GM18517 (cell line): ENCODE measurements around the gene RTL10.
A peak's percentile ranks its signal among the peaks of the same experiment; 100 is the strongest.

ENCODE experiments used
- ATAC-seq: cut with Tn5 transposase; IDR thresholded peaks from one replicate; pipeline ENCODE4 v1.9.1; 2021; ENCODE audit warnings: mild to moderate bottlenecking, moderate library complexity; ENCODE audit not compliant: unreplicated experiment

Gene RTL10

DNA sequence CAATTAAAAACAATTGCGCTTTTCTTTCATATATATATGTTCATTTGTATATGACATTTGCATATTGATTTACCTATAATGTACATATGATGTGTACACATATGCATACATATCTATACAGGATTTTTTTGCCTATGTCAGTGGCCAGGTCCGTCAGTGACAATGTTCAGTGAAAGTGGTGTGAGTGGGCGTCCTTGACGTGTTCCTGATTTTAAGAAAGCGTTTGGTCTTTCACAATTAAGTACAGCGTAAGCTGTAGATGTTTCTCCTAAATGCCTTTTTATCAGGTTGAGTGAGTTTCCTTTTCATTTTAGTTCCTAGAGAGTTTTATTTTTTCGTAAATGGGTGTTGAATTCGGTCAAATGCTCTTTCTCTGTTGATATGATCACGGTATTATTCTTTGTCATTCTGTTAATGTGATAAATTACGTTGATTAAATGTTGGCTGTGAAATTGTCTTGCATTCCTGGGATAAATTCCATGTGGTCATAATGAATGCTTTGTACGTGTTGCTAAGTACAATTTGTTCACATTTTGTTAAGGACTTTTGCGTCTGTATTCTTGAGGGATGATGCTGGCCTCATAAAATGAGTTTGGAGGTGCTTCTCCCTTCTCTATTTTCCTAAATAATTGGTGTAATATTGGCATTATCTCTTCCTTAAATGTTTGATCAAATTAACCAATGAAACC lies 10.6 kb upstream of the RTL10 start:
- ATAC-seq = no peak

DNA sequence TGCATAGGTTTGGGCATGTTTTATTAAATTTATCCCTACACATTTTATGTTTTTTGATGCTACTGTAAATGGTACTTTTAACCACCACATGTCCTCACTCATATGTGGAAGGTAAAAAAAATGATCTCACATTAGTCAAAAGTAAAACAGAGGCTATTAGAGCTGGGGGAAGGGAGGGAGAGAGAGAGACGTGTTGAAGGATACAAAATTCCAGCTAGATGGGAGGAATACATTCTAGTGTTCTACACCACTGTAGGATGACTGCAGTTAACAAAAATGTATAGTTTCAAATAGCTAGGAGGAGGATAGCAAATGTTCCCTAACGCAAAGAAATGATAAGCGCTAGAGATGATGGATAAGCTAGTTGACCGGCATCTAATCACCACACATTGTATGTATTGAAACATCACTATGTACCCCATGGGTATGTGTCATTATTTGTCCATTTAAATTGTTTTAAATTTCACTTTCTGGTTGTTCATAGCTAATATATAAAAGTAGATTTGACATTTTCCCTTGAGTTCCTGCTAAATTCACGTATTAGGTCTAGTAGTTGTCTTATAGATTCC lies 9.9 kb upstream of the RTL10 start:
- no peak for ATAC-seq

DNA sequence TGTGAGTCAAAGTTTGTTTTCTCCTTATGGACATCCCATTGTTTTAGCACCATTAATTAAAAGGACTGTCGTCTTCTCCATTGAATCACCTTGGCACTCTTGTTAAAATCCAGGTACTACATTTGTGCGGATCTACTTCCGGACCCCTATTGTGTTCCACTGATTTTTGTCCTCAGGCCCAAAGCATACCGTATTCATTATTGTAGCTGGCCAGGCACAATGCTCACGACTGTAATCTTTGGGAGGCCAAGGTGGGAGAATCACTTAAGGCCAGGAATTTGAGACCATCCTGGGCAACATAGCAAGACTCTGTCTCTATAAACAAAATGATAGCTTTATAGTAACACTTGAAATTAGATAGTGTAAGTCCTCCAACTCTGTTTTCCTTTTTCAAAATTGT lies 8.9 kb upstream of the RTL10 start:
- no peak for ATAC-seq

- no peak for ATAC-seq
Measured at GRCh38 chr22:19862619-19863246, 8.1 kb upstream of the RTL10 start.

DNA sequence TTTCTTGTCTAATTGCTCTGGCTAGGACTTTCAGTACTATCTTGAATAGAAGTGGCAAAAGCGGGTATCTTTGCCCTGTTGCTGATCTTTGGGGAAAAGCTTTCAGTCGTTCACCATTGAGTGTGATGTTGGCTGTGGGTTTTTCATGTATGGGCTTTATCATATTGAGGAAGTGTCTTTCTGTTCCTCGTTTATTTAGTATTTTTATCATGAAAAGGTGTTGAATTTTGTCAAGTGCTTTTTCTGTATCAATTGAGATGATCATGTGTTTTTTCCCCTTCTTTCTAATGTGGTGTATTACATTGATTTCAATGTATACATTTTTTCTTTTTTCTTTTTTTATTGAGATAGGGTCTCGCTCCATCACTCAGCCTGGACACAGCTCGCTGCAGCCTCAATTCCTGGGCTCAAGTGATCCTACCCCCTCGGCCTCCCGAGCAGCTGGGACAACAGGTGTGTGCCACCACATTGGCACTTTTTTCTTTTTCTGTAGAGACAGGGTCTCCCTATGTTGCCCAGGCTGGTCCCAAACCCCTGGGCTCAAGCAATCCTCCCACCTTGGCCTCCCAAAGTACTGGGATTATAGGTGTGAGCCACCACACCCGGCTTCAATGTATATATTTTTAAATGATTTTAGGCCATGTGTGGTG lies 5.3 kb upstream of the RTL10 start:
- no peak for ATAC-seq

DNA sequence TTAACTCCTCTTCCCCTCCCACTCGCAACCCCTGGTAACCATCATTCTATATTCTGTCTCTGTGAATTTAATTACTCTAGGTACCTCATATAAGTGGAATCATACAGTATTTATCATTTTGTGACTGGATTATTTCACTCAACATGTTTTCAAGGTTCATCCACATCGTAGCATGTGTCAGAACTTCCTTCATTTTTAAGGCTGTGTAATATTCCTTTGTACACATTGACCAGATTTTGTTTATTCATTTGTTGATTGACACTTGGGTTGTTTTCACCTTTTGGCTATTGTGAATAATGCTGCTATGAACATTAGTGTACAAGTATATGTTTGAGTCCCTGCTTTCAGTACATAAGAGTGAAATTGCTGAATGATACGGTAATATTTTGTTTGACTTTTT lies 2.7 kb upstream of the RTL10 start:
- ATAC-seq = no peak

DNA sequence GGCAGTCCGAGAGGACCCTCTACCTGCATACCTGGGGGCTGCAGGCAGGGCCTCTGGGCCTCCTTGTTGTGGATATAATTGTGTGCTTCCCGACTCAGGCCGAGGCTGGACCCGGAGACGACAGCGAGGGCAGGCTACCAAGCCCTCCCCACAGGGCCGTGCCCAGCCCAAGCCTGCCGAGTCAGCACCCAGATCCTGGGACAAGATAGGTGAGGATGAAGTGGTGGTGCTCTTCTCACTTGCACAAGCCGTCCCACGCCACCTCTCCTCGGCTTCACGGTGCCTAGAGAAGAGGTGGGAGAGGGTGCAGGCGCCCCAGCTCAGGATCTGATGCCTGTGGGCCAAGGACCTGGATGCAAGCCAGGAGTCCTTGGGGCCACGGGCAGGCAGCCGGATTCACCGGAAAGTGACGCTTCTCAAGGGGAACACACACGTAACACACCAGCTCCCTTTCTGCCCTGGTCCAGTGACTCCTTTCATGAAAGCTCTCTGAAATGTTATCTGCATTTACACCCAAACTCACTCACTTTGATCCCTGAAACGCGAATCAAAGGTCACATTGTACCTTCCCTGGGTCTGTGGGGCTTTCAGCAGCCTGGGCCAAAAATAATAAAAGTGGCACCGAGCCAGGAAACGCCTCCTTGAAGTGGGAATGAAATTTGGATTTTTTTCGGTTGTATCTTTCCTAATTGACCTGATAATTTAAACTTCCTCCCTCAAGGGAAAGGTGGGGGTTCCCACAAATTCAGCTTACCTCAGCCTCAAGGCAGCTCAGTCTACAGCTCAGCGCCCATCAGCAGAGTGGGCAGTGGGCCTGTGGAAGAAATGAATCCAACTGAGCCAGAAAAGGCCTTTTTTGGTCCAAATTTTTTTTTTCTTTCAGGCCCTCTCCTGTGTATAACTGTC lies 1.1 kb upstream of the RTL10 start:
- peak; percentile 21 for ATAC-seq

GRCh38 chr22:19853879-19854777 lies 546 bp downstream of the RTL10 start:
- no peak for ATAC-seq

DNA sequence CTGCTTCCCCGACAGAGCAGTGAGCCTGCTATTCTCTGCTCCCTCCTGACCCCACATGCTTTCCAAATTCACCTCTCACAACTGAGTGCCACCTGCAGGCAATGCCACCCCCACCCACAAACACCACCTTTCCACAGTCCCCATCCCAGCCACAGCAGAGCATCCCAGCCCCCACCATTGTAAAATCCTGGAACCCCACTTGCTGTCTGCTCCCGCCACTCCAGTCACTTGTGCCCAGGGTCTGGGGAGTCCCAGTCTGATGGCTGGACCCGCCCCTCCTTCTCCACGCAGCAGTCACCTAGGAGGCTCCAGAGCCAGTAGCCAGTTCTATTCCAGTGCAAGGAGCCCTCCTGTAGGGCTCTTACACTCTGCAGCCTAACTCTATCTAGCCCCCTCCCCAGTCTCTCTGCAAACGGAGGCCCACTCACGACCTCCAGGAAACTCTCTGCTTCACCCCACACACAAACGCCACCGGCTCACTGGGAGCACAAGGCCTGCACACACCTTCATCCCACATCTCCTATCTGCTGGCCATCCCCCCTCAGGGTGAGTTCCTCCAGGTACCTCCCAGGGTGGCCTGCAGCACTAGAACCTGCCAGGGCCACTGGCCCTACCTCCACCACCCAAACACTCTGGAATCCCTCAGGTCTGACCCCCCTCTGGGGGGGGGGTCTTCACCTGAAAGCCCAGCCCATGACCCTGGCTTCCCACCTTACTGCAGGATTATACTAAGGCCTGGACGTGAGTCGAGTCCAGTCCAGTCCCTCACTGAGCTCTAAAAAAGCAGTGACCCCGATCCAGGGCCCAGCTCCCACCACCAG lies 1.4 kb downstream of the RTL10 start:
- ATAC-seq = no peak

DNA sequence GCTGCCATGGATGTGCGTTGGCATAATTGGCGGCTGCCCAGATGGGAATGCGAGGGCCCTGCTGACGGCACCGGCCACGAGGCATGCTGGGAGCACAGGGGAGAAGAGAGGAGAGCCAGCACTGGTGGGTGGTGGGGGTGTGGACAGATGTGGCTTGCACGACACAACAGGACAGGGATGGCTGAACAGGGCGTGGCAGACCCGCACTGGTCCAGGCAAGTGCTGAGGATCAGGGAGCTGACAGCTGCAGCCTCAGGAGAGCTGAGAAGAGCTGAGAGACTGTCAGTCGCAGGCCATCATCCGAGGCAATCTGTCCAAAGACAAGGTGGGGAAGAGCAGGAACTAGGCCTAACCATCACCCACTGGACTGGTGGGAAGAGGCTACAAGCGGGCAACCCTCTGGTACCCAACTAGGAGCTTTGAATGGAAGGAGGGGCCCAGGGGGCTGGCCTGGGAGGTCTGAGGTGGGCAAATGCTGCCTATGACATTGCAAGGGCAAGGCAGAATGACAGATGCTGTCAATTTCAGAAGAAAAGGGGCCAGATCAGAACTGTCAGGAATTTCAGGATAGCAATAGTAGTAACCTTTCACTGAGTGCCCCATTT lies 2.4 kb downstream of the RTL10 start:
- ATAC-seq = no peak

GRCh38 chr22:19851291-19852176 lies 3.1 kb downstream of the RTL10 start:
- ATAC-seq = no peak

GRCh38 chr22:19850763-19851109 lies 3.9 kb downstream of the RTL10 start:
- no peak for ATAC-seq

GRCh38 chr22:19849835-19850762 lies 4.6 kb downstream of the RTL10 start:
- ATAC-seq = no peak

DNA sequence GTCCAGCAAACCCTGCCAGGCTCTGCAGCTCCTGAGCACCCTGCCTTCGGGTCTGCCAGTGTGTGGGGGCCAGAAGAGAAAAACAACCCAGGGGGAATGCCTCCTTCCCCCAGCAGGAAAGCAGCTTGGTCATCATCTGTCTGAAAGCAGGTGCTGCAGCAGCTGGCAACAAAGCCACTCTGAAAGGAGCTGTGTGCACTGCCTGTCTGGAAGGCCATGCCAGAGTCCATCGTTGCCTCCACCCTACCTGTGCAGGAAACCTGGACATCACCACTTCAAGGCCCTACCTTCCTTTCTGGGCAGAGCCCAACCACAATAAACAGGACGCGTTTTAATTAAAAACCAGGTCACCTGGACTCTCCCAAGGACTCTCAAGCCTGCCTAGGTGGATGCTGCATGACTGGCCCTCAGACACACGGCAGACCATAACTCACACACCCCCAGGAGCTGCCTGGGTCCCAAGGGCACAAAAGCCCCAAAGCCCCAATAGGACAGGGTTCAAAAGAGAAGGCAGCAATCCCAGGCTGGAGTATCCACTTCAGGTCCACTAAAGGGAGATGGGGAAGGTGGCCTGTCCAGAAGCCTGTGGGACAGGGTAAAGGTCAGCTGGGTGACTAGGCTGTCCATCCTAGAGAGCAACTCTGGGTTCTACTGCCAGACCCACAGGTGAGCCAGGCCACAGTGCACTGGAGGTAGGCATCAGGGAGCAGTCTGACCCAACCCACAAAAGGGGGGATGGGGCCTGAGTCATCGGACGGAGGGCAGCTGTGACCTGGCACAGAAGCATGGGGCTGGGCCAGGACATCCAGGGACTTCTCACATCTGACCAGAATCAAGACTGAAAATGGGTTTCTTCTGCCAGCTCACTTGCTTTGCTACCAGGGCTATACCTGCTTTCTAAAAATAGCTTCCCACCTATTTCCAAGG lies 6.1 kb downstream of the RTL10 start:
- no peak for ATAC-seq

DNA sequence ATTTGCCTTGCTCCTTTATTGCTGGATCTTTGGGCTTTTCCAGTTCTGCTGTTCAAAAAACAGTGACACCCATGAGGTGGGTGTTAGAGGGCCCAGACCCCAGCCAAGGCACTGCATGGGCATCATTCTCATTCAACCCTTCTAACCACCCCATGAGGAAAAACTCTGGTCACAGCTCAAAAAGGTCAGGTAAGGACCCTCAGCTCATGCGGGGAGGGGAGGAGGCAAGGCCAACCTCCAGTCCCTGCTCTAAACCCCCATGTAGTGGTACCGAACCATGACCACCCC lies 7.4 kb downstream of the RTL10 start:
- ATAC-seq = no peak
